Stimulated activated CD4-positive, alpha-beta T cell treated with anti-CD3 and anti-CD28 coated beads, Interleukin-4, amount 100 ng/mL, for 24 hours (primary cell): ENCODE measurements around the gene PIP5K1C.

ENCODE experiments used
- DNase-seq: peaks from one replicate; pipeline ENCODE4 v3.0.0-alpha.2; 2020

Gene PIP5K1C

DNA sequence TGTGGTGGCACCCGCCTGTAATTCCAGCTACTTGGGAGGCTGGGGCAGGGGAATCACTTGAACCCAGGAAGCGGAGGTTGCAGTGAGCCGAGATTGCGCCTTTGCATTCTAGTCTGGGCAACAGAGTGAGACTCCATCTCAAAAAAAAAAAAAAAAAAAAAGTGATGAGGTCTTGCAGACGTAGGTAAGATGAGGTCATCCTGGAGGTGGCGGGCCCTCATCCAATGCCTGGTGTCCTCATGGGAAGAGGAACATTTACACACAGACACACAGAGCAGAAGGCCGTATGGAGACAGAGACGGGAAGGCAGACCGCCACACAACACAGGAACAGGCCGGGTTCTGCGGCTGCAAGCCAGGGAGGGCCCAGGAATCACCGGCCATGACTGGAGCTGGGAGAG lies 78.0 kb downstream of the PIP5K1C start:
- DNase-seq = no peak

DNA sequence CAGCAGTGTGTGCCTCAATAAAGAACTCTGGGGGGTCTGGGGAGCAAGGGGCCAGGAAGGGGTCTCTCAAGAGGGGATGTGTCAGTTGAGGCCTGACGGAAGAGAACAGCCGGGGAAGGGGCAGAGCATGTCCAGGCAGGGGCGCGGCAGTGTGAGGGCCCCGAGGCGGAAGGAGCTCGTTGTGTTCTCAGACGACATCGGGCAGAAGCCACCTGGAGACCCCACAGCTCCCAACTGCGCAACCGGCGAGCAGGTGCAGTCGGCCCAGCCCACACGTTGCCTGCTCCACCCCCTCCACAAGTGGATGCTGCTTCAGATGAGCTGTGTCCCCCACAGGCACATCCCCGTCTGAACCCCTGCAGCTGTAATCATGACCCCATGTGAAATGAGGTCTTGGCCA lies 78.6 kb downstream of the PIP5K1C start:
- DNase-seq = no peak

DNA sequence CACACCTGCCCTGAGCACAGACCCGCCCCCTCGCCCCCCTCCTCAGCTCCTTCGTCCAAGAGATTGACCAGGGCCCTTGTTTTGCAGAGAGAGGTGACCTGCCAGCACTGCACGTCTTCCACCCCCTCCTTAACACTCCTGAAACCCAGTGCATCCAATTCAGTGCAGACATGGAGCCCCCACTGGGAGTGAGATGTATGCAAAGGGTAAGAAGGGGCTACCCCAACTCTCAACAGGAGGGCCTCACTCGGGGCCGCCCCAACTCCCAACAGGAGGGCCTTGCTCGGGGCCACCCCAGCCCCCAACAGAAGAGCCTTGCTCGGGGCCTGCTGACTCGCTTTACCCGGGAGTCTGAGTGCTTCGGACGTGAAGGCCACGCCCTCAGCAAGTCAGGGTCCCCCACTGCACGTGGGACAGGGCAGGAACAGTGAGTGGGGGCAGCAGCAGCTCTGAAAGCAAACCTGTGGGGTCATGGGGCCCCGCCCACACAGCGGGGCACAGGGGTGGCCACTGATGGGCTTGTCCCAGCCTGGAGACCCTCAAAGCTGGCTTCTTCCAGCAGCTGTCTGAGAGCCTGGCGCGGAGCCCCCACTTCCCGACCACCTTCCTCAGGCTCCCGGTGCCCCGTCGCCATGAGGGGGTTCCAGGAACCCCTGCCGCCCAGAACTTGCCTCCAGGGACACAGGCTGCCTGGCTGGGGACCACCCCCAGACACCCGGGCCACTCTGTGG lies 79.3 kb downstream of the PIP5K1C start:
- no peak for DNase-seq

DNA sequence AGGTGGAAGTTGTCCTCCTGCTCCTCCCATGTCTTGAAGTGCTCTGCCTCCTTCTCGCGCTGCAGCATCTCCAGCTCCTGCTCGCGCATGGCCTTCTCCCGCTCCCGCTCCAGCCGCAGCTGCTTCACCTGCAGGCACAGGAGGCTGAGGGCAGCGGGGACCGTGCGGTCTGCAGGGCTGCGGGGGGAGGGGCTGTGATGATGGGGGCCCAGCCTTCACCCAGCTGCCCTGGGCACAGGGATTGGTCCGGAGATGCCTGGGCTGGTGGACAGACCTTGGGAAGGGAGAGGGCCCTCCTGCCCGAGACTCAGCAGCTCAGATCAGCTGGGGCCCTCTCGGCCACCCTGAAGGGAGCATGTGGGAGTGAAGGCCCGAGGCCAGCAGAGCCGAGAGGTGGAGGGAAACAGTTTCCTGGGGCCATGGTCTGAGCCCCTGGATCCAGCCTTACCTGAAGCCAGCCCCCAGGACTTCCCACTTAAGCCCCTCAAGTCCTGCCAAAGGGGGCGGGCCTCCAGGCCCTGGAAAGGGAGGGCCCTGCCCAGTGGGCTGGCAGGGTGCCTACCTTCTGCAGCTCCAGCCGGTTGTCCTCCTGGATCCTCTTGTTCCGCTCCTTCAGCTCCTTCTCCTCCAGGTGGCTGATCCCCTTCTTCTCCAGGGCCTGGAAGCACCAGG lies 80.0 kb downstream of the PIP5K1C start:
- no peak for DNase-seq

DNA sequence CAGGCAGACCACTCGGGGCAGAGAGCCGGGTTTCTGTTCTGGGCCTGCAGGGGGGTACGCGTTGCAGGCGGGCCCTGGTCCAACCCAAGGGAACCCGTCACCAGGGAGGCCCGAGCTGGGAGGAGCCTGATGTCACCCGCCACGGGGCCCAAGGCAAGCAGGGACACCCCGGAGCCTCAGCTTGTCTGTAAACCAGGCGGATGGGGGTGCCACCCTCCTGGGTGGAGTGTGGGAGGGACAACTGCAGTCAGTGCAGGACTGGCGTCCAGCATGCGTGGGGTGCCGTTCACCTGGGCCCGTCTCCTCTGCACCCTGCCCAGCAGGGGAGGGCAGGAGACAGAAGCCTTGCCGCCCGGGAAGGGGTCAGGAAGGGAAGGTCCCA lies 80.6 kb downstream of the PIP5K1C start:
- no peak for DNase-seq

DNA sequence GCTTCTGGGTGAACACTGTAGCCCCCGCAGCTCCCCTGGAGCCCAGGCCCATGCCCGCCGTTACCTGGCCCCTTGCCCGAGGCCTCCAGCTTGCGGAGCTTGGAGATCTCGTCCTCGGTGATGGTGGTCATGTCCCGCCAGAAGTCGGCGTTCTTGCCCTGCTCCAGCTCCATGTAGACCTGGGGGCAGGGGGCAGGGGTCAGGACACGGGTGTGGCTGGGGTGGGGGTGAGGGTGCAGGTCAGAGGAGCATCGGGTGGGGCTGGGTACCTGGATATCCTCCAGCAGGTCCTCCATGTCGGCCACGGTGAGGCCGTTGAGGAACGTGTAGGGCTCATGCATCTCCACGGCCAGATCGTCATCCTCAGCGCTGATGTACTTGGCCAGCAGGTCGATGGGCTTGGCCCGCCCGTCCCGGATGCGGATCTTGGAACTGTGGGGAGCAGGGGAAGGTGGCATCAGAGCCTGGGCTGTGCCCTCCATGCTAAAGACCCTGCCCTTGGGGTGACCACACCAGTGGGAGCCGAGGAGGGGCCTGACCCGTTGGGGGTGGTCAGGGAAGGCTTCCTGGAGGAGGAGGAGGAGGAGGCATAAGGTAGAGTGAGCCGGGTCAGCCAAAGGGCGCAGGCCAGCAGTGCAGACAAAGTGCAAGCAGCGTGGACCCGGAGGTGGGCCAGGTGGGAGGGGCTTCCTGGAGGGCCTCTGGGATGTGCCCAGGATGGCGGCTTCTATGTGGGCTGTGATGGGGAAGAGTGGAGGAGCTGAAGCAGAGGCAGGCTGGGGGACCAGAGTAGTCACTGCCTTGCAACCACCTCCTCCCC lies 81.2 kb downstream of the PIP5K1C start:
- no peak for DNase-seq

DNA sequence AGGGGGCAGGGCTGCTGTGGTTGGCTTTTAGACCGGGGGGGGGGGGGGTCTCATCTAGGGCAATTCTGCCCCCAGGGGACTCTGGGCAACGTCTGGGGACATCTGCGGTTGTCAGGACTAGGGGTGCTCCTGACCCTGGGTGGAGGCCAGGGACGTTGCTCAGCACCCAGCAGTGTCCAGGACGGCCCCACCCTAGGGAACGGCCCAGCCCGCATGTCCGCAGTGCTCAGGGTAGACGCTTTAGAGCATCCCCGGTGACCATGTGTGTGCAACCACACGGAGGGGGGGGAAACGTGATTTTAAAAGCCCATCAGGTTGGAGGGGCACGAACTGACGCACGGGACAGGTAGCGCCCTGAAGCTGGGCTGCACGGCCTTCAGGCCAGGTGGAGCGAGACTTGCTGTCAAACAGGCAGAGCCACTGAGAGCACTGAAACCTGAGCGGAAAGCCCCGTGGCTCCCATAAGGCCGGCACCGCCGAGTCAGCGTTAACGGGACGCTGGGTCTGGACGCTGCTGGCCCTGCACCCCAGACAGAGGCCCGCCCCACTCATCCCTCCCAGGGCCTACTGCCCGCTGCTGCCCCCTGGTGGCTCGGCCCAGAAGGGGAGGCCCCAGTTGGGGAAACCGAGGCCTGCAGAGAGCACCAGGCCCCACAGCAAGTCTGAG lies 82.0 kb downstream of the PIP5K1C start:
- DNase-seq = peak; percentile 50

DNA sequence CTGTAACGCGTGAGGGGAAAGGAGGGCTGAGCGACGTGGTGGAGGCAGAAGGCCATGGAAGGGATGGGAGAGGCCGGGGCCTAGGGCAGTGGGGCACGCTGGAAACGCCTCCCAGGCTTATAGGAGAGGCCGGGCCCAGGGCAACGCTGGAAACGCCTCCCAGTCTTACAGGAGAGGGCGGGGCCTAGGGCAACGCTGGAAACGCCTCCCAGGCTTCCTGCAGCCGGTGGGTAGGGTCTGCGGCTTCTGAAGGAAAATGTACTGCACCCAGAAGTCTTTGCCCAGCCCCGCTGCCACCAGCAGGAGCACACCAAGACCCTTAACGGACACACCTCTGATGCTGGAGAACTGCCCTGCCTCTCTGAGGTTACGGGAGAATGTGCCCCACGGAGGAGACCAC lies 82.8 kb downstream of the PIP5K1C start:
- DNase-seq = no peak

DNA sequence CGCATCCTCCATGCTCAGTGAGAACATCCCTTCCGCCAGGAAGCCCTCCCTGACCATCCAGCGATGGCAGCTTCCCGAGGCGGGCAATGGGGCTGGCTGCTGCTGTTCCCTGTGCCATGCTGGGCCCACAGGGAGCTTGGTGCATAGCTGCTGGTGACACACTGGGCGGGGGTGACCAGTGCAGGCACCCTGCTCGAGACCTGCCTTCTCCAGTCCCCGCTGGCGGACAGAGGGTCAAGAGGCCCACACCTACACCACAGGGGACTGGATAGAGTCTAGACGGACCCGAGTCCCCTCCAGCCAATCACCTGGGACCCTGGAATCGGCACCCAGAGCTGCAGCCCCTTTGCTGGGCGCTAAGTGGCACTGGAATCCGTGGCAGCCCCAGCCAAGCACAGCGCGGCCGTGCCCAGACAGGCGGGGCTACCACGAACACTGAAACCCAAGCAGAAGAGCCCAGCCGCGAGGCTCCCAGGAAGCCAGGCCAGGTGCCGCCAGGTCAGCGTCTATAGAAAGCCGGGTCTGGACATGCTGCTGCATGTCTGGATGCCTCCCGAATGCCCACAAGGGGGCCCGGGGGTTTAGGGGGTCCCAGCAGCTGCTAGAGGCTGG lies 84.6 kb downstream of the PIP5K1C start:
- no peak for DNase-seq

DNA sequence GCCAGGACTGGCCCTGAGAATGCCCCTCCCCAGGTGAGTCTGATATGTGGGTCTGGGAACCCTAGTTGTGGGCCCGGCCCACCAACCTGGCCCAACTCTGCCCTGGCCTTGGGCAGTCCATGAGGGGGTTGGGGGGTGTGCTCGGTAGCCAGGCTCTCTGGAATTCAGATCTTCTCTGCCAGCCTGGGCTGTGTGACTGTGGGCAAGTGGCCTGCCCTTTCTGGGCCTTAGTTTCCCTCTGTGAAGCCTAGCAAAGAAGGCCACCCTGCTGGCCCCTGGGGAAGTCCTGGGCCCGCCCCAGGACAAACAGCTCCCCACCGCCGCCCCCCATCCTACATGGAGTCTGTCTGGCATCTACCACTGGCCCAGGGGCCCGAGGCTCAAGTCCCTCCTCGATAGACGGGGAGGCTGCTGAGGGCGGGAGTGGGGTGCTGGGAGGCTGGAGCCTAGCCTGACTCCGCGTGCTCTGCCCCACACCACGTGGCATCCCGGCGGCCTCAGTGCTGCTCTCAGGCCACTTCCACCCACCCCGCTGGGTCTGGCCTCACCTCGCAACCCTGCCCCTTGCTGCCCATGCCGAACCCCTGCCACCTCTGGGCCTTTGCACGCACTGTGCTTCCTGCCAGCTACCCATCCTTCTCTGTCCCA lies 85.3 kb downstream of the PIP5K1C start:
- no peak for DNase-seq

DNA sequence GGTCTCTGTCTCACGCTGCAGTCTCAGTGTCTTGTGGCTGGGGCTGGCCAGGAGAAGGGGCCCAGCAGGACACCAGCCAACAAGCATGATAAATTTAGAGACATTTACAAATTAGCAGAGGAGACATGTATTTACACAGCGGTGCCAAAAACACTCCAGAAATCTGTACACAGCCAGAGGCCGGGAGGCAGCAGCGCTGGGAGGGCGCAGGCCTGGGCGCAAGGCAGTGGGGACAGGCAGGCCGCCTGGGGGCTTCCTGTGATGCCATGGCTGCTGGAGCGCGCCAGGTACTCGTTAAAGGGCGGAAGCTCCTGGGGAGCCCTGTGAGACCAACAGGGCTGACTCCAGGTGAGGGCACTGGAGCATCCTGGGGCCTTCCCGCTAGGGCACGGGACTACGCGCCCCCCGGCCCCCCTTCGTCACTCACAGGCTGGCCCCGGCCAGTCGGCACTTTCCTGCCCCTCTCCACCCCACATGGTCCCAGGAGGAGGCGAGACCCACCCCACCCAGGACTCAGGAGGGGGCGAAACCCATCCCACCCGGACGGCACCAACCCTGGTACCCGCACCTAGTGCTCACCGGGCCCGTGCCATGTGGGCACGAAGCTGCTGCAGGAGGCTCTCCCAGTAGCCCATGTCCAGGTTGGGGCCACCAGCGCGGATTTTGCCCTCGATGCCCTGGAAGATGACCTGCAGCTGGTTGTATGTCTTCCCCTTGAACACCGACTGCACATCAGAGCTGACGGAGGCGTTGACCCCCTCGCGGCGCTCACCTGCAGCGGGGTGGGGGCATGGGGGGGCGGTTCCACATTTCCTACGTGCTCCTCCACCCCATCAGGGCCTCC lies 86.2 kb downstream of the PIP5K1C start:
- DNase-seq = no peak

DNA sequence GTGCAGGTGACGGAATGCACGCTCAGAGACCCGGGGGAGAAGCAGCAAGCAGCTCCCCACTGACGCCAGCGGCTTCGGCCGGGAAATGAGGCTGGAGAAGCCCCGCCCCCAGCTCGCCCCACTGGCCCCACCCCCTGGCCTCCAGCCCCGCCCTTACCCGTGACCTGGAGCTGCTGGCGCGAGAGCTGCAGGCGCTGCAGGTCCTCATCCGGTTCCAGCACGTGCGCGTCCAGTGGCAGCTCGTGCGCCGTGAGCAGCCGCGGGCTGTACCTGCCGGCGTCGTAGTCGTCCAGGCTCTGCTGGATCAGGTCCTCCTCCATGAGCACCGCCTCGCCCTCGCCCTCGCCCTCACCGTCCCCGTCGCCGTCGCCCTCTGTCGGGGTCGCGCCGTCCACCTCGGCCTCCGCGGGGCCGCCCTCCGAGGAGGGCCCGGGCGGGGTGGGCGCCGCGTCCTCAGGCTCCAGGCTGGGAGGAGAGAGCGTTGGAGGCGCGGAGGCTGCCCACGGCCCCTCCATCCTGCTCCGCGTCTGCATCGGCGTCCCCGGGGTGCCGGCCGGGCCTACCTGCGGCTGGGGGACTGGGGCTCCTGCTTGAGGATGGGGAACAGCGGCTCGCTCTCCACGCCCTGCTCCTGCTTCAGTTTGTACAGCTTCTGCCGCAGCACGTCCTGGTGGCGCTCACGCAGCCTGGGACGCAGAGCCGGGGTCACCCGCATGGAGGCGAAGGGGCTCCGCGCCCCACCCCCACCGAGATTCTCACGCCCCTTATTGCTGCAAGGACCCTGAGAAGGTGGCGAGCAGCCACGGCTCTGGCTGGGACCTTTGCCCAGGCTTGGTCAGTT lies 87.1 kb downstream of the PIP5K1C start:
- DNase-seq = no peak

DNA sequence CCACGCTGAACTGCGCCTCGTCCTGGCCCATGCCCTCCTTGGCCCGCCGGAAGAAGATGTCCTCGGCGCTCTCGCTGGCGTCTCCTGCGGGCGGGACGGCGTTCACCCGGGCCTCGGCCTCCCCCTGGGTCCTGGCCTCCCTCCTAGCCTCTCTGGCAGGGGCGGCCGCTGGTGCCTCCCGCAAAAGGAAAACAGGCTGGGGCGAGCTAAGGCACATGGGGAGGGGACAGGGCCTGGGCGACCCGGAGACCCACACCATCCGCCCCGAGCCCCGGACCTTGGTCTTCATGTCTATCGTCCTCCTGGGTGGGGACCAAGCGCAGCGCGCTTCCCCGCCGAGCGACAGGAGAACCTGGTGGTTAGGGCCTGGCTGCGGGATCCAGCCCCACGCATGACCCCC lies 87.9 kb downstream of the PIP5K1C start:
- DNase-seq = no peak

DNA sequence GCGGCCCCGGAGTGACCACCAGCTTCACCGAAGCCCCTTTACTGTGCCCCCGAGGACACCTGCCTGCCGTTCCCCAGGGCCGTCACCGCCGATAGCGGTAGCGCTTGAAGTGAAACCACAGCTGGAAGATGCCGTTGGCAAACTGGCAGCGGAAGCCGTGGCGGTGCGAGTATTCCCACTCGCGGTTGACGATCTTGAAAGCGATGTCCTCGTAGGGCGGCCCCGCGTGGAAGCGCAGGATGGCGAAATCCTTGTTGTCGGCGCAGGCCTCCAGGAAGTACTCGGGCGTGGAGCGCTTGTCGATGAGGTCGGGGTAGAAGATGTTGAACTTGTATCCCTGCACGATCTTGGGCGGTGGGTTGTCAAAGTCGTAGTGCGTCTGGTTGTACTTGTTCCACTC lies 88.4 kb downstream of the PIP5K1C start:
- no peak for DNase-seq

DNA sequence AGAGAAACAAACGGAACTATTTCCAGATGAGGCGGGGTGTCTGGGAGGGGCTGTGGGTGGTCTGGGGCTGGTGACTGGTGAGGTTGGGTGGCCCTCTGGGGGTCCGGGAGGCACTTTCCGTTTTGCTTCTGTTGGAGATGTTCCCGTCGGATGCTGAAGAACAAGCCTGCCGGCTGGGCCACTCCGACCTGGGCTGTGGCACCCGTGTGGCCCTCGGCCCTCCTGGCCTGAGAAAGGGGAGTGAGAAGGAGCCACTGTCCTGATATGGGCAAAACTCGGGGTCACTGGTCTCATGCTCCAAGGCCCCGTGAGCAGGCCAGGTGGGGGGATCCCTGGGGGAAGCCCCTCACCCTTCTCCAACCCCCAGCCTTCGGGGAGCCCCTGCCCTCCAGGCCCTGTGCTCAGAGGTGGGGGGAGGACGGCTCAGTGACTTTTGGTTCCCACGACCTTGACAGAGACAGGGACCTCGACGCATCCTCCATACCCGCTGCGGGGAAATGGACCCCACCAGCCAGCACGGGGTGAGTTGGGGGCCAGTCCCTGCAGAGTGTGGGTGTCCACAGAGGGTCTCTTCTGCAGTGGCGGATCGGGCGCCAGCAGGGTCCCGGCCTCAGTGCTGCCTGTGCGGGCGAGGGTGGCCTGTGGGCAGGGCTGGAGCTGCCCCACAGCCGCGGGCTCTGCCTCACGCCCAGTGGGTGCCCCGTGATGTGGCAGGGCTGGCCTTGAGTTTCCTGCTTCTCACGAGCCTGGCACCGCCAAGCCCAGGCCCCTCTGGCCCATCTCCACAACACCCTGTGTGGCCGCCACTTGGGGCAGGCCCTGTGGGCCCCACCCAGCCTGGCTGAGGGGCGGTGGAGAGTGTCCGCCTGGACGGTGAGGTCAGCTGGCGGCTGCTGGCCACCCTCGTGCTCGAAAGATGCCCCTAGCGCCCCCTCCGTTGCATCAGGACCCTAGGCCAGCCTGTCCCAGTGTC lies 89.2 kb downstream of the PIP5K1C start:
- no peak for DNase-seq

DNA sequence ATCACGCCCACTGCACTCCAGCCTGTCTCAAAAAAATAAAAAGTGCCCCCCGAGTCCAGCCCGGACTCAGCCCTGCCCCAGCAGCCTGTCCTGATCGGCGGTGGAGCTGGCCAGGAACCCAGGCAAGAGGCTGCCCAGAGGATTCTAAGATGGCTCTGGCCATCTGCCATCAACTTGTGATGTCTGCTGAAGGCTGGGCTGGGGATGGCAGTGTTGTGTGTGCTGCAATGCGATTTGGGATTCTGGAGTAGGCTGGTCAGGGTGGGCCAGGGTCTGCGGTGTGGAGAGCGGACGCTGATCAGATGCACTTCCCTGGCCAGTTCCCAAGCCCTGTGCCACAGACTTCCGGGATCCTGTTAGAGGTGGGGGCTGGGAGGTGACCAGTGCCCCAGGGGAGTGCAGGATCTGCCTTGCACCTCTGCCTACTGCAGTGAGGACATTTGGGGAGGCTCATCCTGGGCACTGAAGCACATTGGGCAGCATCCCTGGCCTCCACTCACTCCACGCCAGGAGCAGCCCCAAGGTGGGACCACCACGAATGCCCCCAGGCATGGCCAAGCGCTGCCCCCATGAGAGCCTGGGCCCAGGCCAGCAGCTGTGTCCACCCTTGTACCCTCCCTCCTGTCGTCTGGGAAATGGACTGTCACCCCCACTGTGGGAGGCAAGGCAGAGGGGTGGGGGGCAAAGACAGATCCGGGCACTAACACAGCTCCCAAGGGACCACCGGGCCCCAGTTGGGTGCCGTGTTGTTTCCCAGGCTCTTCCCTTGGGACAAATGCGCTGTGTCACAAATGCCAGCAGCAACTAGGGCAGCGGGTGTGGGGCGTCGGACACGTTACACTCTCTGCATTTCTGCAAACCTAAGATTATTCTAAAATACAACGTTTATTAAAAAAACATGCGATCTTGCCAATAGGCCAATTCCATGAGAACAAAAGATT lies 90.2 kb downstream of the PIP5K1C start:
- DNase-seq = no peak

DNA sequence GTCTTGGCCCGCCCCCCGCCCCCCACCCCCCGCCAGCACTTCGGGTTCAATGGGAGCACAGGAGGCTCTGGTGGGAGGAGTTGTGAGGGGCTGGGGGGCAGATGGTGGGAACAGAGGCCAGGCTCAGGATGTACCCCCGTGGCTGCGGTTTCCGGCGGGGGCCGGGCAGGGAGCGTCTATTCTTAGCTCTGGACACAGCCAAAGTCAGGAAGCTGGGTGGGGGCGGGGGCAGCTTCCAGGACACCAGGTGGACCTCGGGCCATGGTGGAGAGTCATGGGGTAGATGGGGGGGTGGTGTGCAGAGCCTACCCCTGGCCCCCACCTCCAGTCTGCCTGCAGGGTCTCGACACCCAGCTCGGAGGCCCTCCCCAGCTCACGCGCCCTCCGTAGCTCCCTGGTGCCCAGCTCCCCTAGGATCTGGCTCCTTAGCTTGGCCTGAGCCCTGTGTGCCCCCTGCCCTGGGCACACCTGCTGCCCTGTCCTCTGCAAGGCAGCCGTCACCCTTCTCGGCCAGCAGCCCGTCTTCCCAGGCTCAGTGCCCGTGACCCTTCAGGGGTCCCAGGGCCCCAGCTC lies 91.4 kb downstream of the PIP5K1C start:
- no peak for DNase-seq
